HG02798 (cell line): Measurements from ENCODE around the gene SLC26A3.

ENCODE experiments used
- ATAC-seq: cut with Tn5 transposase; IDR thresholded peaks from one replicate; pipeline ENCODE4 v1.9.1; 2021; ENCODE audit warnings: mild to moderate bottlenecking; ENCODE audit not compliant: unreplicated experiment, poor library complexity

The SLC26A3 gene

DNA sequence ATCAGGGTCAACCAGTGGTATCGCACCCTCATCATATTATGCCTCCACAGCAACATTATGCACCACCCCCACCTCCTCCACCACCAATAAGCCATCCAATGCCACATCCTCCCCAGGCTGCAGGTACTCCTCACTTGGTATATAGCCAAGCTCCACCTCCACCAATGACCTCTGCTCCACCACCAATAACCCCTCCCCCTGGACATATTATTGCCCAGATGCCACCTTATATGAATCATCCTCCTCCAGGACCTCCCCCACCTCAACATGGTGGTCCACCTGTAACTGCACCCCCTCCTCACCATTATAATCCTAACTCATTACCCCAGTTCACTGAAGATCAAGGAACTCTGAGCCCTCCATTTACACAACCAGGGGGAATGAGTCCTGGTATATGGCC lies 44.4 kb downstream of the SLC26A3 start:
- no peak for ATAC-seq

DNA sequence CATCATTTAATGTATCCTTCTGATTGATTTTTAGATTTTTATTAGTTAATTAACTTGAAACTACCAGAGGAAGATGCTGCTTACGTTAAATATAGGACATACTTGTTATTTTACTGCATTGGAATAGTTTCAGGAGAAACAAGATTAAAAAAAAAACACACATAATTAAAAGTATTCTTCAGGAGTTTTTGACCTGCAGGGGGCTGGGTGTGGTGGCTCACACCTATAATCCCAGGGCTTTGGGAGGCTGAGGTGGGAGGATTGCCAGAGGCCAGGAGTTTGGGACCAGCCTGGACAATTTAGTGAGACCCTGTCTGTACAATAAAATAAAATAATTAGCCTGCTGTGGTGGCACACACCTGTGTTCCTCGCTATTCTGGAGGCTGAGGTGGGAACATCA lies 48.4 kb downstream of the SLC26A3 start:
- ATAC-seq, result no peak

GRCh38 chr7:107751113-107751512 lies 51.9 kb downstream of the SLC26A3 start:
- no peak for ATAC-seq

- ATAC-seq, result no peak
Observed at GRCh38 chr7:107746006-107746405, 57.0 kb downstream of the SLC26A3 start.

DNA sequence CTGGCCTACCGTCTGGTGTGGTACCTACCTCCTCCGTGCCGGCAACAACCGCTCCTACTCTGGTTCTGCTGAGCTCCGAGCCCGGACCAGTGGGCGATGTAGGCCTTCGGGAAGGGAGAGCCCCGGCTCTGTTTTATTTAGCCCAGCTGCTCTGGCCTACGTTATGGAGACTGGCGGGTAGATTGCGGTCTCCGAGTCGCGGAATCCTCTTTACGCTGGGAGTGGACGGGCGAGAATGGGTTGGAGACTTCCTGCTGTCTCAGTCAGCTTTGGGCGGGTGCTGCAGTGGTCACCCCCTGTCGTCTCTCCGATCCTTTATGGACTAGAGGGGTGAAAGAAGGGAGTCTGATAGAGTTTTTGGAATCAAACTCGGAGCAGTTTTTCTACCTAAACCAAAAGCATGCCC lies 58.7 kb downstream of the SLC26A3 start:
- peak; percentile 30 for ATAC-seq

- ATAC-seq, result peak; percentile 94
Observed at GRCh38 chr7:107743567-107744344, 59.3 kb downstream of the SLC26A3 start, which contains the start of gene CBLL1. Gene CBLL1, plus strand, starts transcription at chr7:107744142. Its CDS starts 22 bp downstream, at chr7:107744164.

DNA sequence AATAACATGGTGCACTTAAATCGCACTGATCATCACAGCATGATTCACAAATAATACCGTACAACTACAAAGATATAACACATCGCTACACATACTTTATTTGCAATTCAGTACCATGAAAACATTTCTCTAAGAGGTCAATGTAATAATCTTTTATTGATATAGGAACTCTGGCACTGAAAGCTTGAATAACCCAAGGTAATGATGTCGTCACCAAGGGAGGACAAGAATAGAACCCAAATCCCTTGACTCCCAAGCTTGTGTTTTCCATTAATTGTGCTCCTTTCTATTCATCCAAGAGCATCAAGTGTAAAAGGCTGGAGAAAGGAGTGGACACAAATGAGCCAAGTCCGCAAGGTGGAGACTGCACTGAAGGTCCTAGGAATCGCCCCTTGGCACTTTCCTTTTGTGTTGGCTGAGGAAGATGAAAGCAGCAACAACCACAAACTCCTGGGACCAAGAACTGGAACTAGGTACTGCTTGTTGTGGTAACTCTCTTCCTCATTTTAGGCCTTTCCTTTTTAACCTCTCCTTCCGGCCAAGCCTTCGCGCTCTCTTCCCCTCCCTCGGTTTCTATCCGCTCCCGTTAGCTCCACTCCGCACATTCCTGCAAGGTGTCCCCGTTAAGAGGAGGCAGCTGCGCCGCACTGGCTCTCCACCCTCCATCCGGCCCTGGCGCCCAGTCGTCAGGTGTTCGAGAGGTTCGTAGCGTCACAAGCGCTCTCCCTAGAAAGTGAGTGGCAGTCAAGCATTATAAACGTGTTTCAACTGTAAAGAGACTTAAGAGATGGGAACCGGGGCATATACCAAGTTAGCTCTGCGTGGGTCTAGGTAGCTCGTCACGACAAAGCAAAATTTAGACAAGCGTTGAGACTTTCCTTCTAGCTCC lies 60.1 kb downstream of the SLC26A3 start:
- ATAC-seq, result peak; percentile 36

GRCh38 chr7:107728276-107728675 lies 74.7 kb downstream of the SLC26A3 start:
- no peak for ATAC-seq

GRCh38 chr7:107726356-107727130 lies 76.5 kb downstream of the SLC26A3 start:
- ATAC-seq, result no peak

- no peak for ATAC-seq
Observed at GRCh38 chr7:107725138-107725740, 77.8 kb downstream of the SLC26A3 start.

DNA sequence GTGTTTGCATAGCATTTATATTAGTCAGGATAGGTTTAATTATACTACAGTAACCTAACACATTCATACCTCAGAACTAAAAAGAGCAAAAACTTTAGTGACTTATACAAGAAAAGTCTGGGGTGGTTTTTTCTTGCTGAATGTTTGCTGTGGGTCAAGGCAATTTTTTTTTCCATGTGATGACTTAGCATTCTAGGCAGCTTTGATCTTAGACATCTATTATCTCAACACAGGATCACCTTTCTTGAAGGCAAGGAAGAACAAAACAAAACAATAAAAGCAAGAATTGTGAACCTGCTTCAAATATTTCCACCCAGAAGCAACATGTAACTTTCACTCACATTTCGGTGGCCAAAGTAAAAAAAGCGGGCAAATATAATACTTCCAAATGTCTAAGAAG lies 79.8 kb downstream of the SLC26A3 start:
- ATAC-seq, result no peak

DNA sequence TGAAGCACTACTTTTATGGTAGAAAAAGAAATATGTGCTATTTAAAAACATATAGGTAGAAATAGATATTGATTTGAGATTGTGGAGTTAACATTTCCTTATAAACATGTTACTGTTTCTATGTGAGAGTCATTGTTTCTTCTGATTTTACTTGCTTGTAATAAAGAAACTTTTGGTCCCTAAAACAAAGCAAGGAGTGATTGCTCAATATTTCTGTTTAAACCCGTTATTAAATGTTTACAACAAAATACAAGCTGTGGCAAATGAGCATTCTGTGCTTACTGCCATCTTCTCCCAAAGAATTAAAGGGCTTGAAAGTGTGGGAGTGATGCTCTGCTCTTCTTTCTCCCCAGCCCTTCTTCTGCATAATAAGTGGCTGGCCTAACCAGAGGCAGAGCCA lies 81.7 kb downstream of the SLC26A3 start:
- no peak for ATAC-seq

DNA sequence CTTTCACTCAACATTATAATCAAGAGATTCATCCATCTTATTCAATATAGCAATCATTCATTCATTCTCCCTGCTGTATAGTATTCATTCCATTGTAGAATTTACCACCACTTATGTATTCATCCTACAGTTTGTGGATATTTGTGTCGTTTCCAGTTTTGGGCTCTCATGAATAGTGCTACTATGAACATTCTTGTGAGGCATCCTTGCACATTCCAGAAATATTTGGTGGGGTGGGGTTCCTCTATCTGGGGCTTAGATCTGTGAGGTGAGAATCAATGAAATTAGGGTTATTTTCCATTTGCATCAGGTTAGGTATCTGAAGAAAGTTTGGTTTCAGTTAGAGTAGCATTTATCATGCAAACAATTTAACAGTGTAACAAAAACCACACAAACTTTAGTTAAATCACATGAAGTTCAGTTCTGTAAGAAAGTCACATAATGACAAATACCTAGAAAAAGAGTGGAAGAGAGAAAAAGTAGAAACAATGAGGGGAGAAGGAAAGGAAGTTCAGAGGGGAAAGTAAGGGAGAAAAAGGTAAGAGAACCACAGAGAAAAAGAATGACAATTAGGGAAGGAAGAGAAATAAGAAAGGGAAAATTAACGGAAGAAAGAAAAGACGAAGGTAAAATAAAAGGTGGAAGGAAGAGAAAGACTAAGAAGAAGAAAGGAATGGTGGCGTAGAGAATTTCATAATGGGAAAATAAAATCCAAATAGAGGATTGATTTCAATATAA lies 84.4 kb downstream of the SLC26A3 start:
- no peak for ATAC-seq

DNA sequence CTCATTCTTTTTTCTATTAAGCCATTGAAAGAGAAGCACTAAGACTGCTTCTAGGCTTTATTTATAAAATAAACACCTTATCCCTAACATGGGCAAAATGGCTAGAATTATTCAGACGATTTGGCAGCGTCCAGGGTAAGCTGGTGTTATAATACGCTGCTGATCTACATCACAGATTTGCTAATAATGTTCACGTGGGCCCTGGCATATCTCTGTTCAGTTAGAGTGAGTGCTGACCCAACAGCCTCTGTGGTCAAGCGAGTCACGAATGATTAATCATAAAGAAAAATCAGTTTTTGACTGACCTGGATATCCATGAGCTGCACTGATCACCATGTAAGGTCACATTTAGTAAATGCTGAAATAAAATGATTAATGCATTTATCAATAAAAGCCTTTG lies 87.5 kb downstream of the SLC26A3 start:
- no peak for ATAC-seq
